ENCODE data around the gene PARD3. TPM values are rescaled to one million over a fixed set of nuclear protein-coding genes. Genes with fewer than 3 reads are reported as not detected.

PARD3 gene
- total RNA-seq, 6 donors from 2014 or later = 30.6 to 108 (median 50.6) TPM

DNA sequence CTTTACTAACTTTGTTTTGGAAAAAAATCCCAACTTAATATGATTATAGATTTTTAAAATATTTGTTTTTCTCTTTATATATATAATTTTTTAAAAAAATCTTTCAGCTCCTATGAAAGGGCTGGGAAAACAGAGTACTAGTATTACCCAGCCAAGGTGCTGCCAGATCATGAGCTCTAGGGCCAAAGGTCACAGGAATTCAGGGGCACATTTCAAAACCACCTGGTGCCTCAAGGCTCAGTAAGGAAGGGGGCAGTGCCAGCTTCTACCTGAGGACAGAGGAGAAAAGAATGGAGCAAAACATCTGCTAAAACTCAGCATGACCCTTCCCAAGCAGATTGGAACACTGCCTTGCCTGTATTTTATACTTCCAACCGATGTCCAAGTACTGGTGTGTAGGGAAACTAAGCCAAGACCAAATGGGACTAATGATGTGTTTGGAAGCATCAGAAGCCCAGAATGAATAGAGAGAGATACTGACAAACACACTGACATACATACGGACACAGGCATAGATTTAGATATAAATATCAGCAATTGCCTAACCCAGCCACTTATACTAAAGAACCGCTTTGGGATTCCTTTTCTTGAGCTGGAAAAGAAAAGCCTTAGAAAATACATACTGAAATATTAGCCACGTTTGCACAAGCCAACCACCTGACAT is 667.3 kb downstream of the PARD3 start:
- ATAC-seq (ENCODE audit: low FRiP score in 2 of 2) = no peak
- no peaks in the 10 kb centered on the region for H3K4me1 ChIP-seq
- H3K27ac ChIP-seq = no peak overlapping the region
- DNase-seq = no peak
- no peaks in the 10 kb centered on the region for H3K27me3 ChIP-seq
- H3K36me3 ChIP-seq = no peaks in the 10 kb centered on the region
- no peaks in the 10 kb centered on the region for H3K9me3 ChIP-seq
- WGBS, 2 donors = 74 to 86% methylated on average over 4 of the region's 4 CpGs
- TF ChIP-seq POLR2AphosphoS5 (IDR thresholded peaks at IDR 0.05) = no peak
- TF ChIP-seq, protein P1, sequence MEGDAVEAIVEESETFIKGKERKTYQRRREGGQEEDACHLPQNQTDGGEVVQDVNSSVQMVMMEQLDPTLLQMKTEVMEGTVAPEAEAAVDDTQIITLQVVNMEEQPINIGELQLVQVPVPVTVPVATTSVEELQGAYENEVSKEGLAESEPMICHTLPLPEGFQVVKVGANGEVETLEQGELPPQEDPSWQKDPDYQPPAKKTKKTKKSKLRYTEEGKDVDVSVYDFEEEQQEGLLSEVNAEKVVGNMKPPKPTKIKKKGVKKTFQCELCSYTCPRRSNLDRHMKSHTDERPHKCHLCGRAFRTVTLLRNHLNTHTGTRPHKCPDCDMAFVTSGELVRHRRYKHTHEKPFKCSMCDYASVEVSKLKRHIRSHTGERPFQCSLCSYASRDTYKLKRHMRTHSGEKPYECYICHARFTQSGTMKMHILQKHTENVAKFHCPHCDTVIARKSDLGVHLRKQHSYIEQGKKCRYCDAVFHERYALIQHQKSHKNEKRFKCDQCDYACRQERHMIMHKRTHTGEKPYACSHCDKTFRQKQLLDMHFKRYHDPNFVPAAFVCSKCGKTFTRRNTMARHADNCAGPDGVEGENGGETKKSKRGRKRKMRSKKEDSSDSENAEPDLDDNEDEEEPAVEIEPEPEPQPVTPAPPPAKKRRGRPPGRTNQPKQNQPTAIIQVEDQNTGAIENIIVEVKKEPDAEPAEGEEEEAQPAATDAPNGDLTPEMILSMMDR (IDR thresholded peaks at IDR 0.05) = no peak
- no peak for TF ChIP-seq EP300 (IDR thresholded peaks at IDR 0.05)
- TF ChIP-seq POLR2A (IDR thresholded peaks at IDR 0.05) = no peak
- no peak overlapping the region for H3K4me3 ChIP-seq

DNA sequence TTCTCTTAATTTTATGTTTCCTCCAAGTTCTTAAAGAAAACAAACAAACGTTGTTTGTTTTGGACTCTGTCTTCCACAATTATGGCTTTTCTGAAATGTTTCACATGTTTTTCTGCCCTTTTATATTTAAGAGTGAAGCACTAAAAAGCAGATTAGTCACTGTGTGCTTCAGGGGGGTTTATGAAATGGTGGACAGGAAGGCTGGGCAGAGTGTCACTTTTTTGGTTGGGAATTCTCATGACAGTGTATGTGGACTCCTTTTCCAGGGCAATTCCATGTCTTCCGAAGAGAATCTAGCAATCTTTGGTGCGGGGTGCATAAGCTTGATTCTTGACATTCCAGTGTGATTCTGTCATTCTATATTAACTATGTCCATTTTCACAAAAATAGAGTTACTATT is 669.4 kb downstream of the PARD3 start:
- no peaks in the 10 kb centered on the region for H3K27me3 ChIP-seq
- no peak for ATAC-seq (ENCODE audit: low FRiP score in 2 of 2)
- no peaks in the 10 kb centered on the region for H3K36me3 ChIP-seq
- TF ChIP-seq POLR2A (IDR thresholded peaks at IDR 0.05) (no peak), POLR2AphosphoS5 (IDR thresholded peaks at IDR 0.05) (no peak), EP300 (IDR thresholded peaks at IDR 0.05) (no peak)
- TF ChIP-seq, protein P1 (IDR thresholded peaks at IDR 0.05) = no peak
- H3K27ac ChIP-seq = no peak overlapping the region
- 74 to 82% methylated on average over 3 of the region's 3 CpGs for WGBS, 2 donors
- H3K4me3 ChIP-seq = no peak overlapping the region
- DNase-seq = no peak
- H3K9me3 ChIP-seq = no peaks in the 10 kb centered on the region
- no peaks in the 10 kb centered on the region for H3K4me1 ChIP-seq

DNA sequence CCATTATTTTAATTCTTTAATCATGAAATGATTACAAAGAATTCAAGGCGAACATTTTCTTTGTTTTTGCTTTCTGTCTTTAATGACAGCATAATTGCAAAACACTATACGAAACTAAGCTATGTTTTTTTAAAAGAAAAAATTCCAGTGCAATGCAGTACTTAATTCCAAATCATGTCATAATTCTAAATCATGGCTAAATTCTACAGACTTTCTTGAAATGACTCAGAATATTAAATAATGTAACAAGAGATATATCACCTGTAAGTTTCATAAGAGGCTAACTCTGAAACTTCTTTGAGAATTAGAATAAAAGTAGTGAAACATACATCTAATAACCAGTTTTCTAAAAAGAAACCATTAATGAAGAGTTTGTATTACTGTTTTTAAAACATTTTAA is 671.6 kb downstream of the PARD3 start:
- DNase-seq (no peak), ATAC-seq (ENCODE audit: low FRiP score in 2 of 2) (no peak)
- Histone ChIP-seq H3K27me3 (no peaks in the 10 kb centered on the region), H3K9me3 (no peaks in the 10 kb centered on the region), H3K4me3 (no peak overlapping the region), H3K36me3 (no peaks in the 10 kb centered on the region), H3K27ac (no peak overlapping the region), H3K4me1 (no peaks in the 10 kb centered on the region)
- 82 to 87% methylated on average over 2 of the region's 2 CpGs for WGBS, 2 donors
- TF ChIP-seq, protein P1 (IDR thresholded peaks at IDR 0.05) = no peak
- TF ChIP-seq POLR2A (IDR thresholded peaks at IDR 0.05) (no peak), POLR2AphosphoS5 (IDR thresholded peaks at IDR 0.05) (no peak), EP300 (IDR thresholded peaks at IDR 0.05) (no peak)

DNA sequence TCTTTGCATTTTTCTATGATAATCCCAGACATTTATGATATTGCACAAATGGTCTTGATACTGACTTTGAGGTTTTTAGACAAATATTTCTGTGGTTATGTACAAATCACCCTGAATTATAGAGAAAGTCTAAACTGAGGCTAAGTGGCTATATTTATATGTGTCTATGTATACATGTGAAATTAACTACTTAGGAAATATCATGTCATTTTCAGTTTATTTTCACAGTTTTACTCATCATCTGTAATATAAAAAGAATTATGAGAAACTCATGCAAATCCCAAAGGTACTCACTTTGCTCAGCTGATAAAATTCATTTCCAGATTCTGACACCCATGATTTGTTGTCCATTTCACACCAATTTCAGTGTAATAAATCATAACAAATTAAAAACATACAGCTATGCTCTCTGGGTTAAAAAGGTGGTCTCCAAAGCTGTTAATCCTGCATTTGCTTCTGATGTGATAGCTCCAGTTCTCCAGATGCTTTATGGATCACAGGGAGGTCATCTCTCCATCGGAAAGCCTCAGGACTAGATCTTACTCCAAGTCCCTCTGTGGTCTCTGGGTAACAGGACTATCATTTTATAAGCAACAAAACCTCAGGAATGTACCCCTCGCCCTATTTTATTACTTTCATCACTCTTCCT is 673.9 kb downstream of the PARD3 start:
- H3K4me1 ChIP-seq = no peaks in the 10 kb centered on the region

More for the DNA sequence above, 673.9 kb downstream of the PARD3 start:
- Histone ChIP-seq H3K4me3 (no peak overlapping the region), H3K9me3 (no peaks in the 10 kb centered on the region), H3K36me3 (no peaks in the 10 kb centered on the region), H3K27ac (no peak overlapping the region), H3K27me3 (no peaks in the 10 kb centered on the region)
- ATAC-seq (ENCODE audit: low FRiP score in 2 of 2) (no peak), DNase-seq (no peak)
- TF ChIP-seq EP300 (IDR thresholded peaks at IDR 0.05) (no peak), POLR2AphosphoS5 (IDR thresholded peaks at IDR 0.05) (no peak), POLR2A (IDR thresholded peaks at IDR 0.05) (no peak)
- TF ChIP-seq, protein P1 (IDR thresholded peaks at IDR 0.05) = no peak
- 85 to 90% methylated on average over 2 of the region's 2 CpGs for WGBS, 2 donors
